Measurements from ENCODE around the gene COL2A1.

Gene COL2A1

DNA sequence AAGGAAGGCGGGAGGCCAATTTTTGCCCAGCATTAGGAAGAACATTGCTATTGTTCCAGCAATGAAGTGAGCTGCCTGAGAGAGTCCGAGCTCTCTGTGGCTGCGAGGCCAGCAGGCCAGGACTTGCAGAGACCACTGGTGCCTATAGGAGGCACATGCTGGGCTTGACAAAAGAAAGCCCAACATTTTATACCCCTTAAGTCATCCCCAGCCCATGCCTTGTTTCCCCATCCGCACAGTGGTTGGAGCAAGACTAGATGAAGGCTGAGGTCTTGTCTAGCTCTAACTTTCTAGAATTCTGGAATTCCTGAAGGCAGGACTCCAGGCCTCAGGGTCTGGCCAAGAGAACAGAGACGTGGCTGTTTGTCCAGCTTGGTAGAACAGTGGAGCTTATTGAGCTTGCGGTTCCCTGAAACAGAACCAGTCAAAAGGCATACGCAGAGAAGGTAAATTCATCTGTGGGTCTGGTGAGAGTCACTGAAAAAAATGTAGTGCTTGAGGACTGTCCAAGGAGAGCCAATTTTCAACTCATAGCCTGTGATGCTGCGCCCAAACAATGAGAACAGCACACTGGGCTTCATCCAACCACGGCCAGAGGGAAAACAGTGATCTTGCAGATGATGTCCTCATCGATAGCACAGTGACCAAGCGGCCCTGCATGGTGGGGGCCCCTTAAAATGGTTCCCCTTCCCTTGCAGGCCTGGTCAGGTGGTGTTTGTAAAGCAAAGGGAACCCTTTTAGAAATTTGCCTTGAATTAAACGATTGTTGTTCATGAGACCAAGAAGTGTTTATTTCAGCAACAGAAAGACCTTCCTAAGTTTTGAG is 27.1 kb upstream of the COL2A1 start:
- no peak for DNase-seq

DNA sequence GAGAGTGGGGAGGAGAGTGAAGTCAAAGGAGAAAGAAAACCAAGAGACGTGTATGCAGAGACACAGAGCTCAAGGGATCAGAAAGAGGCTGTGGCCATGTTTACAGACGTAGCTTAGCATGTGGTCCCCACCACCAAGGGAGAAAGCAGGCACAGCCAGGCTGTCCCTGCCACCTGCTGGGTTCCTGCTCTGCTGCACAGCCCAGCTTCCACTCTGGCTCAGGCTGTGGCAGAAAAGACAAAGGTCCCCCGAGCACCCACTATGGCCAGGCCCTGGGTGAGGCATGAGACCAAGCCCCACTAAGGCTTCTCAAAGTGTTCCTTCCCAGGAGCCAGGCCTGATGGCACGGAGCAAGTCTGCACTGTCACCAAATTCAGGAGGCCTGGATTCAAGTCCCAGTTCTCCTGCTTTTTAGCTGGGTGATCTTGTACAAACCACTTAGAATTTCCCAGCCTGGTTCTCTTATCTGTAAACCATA is 25.9 kb upstream of the COL2A1 start:
- no peak for DNase-seq

DNA sequence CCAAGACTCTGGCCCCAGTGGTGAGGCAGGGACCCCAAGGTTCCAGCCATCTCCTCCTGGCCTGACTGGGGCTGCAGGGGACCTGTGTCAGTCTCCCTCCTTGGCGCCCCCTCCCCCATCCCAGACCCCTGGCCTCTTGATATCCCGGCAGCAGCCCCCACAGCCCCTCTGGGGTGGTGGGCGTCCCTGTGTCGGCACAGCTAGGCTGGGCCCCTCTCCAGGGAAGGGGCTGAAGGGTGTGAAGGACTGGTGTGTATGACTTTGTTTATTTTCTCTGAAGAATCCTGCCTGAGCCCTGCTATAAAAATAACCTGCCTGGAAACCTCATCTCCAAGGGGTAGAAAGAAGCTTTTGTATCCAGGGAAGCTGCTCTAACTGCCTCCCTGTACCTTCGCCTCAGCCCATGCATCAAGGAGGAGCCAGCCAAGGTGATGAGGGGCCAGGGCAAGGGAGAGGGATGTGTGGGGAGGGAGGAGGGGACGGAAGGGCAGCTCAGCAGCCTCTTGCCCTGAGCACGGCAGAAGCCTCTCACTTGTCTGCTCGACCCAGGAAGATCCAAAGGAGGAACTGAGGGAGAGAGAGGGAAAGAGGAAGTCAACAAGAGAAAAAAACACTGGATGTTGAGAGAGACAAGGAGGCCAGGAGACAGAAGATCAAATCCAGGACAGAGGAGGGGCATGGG is 25.4 kb upstream of the COL2A1 start:
- no peak for DNase-seq

DNA sequence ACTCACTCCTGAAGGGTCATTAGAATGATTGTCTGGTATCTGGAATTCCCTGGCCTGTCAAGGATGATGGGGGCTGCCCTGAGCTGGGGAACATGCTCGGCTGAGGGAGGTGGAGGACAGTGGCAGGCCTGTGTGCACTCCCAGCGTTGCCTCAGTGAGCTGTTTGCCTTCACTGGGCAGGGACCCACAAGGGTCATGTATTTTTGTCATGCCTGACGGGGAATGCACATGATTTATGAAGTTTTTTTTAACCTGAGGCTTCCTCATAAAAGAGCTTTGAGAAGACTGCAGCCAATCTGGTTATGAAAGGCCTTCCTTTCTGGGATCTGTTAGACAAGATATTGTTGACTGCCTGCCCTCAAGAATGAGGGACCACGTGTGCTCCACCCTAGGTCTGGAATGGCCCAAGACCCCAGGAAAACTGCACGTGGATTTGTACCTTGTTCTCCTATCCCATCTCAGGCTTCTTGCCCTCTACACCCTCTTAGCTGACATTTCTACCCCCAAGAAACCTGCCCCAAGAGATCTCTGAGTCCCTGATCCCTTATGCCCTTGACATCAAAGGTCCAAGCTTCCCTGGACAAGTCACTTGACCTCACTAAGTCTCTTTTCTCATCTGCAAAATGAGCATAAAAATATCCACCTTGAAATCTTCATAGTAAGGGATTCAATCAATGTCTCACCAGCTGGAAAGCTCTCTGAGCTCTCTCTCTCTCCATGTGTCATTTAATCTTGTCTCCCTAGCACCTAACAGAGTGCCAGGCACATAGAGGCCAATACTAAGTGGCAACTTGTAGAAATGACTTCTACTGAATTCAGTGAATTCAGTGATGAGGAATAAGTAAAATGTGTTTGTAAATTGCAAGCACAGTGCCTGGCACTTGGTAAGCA is 24.5 kb upstream of the COL2A1 start:
- DNase-seq: no peak

DNA sequence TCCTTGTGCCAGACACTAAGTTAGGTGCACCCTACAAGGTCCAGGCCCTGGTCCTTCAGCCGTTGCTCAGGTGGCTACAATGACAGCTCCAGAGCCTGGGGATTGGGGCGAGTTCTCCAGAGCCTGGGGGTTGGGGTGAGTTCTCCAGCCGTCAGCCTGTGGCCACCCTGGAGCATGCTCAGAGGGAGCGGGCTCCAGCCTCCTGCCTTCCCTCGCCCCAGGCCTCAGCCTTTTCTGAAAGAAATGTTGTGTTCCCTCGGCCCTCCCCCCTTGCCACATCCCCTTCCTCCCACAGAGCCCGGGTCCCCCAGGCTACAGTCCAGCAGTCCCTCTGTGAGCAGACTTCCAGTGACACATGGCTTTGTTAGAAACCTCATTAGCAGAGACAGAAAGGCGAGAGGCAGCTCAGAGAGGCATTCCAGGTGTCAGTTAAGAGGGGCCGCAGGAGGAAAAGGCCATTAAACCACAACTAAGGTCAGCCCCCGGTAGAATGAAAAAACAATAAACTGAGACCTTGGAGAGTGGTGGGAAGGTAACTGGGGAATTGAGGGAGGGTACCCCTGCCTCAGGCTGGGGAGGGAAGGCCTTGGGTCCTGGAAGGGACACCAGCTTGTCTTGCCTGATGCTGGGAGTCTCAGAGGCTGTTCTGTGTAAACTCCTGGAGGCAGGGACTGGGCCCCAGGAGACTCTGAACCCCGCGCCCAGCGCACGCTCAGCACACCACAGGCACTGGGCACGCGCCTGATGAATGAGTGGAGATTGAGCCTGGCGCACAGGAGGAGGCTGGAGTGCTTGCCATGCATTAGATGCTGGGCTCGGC is 23.1 kb upstream of the COL2A1 start:
- DNase-seq: no peak

DNA sequence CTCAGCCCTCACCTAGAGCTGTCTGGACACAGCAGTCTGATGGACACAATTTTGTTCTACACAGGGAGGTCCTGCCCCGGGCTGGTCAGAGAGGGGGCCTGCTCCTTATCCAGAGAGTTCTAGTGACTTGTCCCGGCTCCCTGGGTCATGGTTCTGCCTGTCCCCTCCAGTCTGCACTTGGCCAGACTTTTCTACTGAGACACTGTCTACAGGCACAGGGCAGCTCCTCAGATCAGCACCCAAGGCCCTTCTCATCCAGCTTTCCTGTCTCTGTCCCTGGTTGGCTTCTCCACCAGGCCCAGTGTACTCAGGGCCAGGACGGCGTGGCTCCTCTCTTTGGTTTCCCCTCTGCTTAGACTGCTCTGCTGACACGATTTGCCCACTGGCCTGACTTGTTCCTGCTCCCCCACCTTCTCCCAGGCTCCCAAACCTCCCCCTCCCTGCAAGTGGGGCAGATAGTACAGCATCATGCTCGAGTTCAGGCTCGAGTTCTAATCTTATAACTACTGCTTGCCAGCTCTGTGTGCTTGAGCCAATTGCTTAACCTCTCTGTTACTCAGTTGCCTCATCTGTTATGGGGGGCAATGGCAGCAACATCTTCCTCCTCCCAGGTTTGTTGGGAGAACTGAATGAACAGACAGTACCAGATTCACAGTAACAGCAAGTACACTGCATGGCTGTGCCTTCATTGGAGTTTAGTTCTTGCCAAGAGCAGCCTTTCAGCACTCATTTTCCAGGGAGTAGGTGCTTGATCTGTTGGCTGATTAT is 22.0 kb upstream of the COL2A1 start:
- DNase-seq: no peak

DNA sequence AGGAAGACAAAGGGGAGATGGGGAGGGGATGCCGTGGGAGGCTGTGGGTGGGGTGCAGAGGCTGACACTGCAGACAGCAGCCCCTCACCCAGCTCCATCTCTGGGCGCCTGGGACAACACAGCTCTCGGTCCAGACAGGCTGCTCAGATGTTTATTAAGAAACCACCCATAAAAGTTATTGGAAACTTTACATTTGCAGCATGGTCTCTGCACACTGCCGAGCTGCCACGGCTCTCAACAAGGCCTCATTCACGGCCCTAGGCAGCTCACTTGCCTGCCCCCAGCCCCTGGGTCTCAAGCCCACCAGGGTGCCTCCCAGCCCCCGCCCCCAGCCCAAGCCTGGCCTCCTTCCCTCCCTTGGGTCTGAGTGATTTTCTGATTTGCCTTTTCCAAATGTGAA is 21.0 kb upstream of the COL2A1 start:
- DNase-seq: no peak

DNA sequence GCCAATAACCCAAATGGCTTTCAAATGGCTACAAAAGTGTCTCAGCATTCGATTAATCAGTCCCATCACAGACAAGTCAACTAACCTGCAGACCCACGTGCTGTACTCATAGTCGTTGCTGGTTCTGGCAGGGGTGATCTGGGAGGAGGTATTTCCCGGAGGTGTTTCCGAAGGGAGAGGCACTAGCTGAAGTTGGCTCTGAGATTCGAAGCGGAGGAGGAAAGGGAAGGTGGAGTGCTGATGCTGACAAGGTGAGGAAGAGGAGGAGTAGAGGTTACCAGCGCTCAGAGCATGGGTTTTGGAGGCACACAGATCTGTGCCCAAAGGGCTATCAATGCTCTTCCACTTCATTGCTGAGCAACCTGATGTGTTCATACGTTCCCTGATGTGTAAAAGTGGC is 20.5 kb upstream of the COL2A1 start:
- DNase-seq: no peak

DNA sequence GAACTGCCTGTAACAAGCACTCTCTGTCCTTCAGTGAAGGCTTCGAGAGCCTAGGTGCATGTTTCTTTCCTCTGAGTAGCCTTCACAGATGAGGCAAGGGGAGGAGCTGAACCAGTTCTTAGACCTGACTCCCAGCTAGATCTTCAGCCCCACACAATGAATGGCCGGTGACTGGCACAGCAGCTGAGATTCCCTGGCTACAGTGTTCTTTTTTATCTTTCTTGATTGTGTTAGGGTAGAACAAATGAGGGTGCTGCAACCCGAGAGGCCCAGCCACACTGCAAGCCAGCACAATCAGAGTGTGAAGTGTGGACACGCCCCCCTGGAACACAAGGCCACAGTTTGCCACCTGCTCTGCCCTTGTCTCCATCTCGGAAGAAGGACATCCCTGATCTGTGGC is 19.1 kb upstream of the COL2A1 start:
- DNase-seq: no peak

DNA sequence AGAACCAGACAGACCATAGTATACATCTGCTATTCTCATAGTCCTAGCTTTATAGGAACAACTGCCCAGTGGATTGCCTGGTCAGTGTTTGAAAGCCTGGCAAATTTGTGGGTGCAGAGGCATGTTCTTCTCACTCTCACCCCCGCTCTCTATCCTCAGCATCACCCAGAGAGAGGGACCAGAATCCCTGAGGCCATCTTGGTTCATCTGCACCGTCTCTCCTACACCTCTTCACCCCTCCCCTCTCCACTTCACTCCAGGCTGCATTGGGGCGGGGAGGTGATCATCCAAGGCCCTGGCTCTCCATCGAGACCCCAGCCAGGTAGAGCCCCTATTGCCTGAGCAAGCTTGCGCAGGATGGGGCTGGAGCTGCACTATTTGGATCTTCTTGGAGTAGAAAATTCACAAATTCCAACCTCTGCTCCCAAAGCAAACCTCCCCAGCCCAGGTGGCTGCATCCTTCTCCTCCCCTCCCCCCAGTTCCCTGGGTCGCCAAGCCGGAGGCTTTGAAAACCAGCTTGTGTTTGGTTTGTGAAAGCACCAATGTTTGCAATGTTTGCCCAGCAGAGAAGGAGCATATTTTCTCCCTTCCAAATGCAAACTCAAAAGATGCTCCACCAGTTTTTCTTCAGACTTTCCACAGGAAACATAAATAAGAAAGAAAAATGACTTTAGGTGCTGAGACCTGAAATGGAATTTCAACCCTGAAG is 18.6 kb upstream of the COL2A1 start:
- no peak for DNase-seq

DNA sequence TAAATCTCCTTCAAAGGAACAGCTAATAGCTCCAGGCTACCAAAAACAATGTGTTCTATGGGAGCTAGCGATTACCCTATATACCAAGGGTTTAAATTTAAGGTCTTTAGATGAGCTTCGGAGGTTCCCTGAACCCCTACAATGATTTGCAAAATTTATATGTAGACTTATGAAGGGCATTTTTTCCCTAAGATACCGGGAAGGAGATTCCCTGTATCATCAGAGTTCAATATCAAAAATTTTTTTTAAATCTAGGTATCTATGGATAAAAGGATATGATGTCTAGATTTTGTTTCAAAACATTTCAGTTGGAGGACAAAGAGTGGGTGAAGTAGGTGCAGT is 17.9 kb upstream of the COL2A1 start:
- DNase-seq: no peak

DNA sequence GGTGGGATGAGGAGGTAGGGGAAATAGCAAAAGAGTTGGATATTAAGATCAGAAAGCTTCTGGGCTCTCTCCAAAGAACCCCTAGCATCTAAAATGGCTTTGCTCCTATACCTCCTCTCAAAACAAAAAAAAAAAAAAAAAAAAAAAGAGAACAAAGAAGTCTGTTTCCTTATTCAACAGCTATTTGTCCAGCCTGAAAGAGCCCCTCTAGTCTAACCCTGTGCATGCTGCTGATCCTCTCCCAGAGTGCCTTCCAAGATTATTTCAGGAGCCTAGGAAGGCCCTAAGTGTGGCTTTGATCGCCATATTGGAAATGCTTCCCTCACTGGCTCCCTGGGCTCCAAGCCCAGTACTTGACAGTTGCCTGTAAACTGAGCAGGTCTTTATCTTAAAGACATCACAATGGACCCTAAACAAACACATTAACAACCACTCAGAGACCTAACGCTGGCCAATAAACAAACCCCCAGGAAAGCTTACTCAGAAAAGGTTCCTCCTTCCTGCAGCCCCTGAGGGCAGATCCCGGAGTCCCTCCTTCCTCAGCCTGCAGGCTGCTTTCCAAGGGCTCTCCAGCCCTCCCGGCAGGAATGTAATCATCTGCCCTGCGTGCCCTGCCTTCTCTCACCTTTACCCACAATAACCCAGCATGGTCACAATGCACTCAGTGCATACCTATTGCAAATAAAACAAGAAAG is 17.4 kb upstream of the COL2A1 start:
- DNase-seq: no peak

DNA sequence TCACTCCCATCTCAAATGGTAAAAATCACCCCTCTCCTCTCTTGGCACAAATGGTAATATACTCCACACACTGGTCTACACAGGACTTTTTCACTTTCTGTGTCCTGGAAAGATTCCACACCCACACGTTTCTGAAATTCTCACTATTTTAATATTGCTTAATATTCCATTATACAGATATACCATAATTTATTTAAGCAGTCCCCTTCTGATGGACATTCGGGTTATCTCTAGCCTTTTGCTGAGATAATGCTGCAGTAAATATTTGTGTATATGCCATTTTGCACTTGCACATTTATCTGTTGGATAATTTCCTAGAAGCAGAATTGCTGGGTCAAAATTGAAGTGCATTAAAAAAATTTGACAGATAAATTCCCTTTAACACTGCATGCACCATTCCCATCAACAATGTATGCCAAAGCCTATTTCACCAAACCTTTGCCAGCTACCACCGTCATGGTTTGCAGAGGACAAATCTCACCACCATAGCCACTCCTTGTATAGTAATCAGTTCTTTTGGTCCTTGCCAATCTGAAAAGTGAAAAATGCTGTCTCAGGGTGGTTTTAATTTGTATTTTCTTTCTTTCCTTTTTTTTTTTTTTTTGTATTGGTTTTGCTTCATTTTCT is 15.5 kb upstream of the COL2A1 start:
- no peak for DNase-seq

DNA sequence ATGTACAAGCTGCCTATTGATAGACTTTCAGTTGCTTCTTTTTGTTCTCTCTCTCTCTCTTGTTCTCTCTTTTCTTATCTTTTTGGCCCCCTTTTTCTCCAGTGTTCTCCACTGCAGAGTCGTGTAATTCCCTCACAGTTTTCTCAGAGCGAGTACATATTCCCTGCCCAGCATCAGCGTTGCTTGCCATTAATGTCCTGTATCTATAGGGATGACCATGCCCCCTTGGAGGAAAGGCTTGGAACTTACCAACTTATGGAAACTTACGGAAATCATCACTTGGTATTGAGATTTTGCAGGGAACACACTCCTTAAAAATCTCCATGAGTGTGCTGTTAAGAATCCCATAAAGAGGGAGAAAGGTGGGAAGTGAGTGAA is 14.3 kb upstream of the COL2A1 start:
- DNase-seq: no peak

DNA sequence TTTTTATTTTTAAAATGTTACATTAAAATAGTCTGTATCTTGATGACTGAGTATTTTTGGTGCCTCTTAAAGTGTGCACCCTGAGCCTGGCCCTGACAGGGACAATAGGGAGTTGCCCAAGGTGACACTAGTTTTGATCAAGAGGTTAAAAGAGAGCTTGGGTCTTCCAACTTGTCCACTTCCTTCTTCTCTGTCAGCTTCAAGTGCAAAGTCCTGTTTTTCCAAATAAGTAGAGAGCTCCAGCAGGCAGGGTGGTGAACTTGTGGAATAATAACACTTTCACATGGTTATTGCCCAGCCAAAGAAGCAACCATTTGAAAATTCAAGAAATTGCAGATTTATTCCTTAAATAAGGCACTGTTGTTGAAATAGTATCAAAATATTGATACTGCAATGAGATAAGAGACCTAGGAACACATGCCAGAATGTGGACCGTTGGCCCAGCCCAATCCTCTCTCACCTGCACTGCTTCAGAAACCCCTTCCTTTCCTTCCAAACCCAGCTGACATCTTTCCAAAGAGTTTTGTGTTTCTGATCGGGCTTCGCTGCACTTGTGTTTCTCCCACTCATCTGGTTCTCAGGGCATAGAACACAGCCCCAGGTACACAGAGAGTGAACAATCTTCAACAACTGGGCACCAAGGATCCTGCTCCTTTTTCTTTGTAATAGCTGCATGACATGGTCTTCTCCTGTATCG is 13.8 kb upstream of the COL2A1 start:
- DNase-seq: no peak

DNA sequence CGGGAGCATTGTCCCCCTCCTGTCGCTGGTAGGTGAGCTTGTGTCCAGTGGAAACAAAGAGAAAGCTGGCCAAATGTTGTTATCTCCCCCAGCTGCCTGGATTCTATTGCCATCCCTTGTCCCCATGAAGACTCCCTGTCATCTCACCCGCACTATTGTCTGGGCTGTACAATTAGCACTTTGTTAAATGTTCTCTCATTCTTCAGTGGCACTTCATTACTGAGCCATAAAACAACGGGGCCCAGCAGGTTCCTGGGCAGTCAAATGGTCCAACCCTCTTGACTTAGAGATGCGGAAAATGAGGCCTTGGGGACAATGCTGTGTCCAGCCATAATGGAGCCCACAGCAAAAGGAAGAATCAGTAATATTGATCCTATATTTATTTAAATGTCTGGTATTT is 13.2 kb upstream of the COL2A1 start:
- DNase-seq: peak in 21 of 56 donors; percentile 2 to 70 (median 26)

DNA sequence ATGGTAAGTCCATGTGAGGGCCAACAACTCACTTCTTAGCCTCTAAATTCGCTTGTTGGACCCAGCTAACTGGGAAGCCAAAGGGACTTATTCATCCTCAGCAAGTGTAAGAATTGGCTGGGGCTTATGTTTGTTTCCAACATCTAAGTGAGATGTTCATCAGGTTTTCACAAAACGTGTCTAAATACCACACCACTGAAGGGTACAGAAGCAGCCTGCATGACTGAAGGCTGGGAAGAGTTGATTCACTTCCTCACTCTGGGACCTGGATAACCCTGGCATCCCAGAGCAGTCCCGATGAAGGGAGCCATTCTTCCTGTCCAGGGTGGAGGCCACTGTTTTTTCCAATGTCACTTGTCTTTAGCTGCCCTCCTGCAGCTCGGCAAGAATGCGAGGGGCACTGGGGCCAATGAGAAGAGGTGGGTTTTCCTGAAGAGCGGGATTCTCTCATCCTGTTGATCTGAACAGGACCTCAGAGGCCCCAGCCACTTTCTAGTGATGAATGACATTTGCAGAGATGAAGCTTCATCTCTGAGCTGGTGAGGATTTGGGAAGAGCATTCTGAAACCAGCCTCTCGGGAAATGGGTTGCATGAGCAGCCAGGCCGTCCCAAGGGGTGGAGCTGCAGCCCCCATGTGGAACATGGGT is 12.2 kb upstream of the COL2A1 start:
- no peak for DNase-seq
